ENCODE results near the gene TSPAN13. TPM values are rescaled to one million over a fixed set of nuclear protein-coding genes. Genes with fewer than 3 reads are reported as not detected.

TSPAN13 gene
- total RNA-seq = 4.4 TPM

- H3K27ac ChIP-seq = no peak within 1 kb of the TSS
- peak in 1 of 2 donors; percentile 70 for DNase-seq (ENCODE audit: low spot score in 2 of 2)
Observed at GRCh38 chr7:16753102-16753931, at the start of gene TSPAN13. TSS of gene TSPAN13 (plus strand) at chr7:16753755. CDS start at chr7:16753968, 213 bp downstream.

GRCh38 chr7:16708511-16708910, 45.0 kb upstream of the TSPAN13 start:
- no peaks in the 10 kb centered on the region for H3K27me3 ChIP-seq
- intact Hi-C loops (cut with DNase I) = no loop called here
- H3K36me3 ChIP-seq = peaks cover 0 to 10% of the 10 kb centered on the region in 2 donors
- DNase-seq (ENCODE audit: low spot score in 2 of 2) = no peak
- no peaks in the 10 kb centered on the region for H3K9me3 ChIP-seq
- no peak for TF ChIP-seq CTCF (IDR thresholded peaks at IDR 0.05)
- H3K4me1 ChIP-seq = peaks cover 0 to 4% of the 10 kb centered on the region in 2 donors
- no peak overlapping the region for H3K4me3 ChIP-seq
- H3K27ac ChIP-seq = peak overlapping the region in 1 of 2 donors; percentile 31

More at GRCh38 chr7:16753102-16753931, at the start of gene TSPAN13:
- Histone ChIP-seq H3K4me1 (no peaks in the 10 kb centered on the region), H3K4me3 (peak within 1 kb of the TSS; percentile 60 to 76), H3K36me3 (no peaks in the 10 kb centered on the region), H3K9me3 (no peaks in the 10 kb centered on the region), H3K27me3 (no peaks in the 10 kb centered on the region)
- intact Hi-C loops (cut with DNase I) = no loop called here
- no peak for TF ChIP-seq CTCF (IDR thresholded peaks at IDR 0.05)

- Histone ChIP-seq H3K4me1 (peaks cover 0 to 4% of the 10 kb centered on the region in 2 donors), H3K4me3 (no peak overlapping the region), H3K27me3 (no peaks in the 10 kb centered on the region), H3K27ac (peak overlapping the region in 1 of 2 donors; percentile 31), H3K9me3 (no peaks in the 10 kb centered on the region), H3K36me3 (peaks cover 0 to 10% of the 10 kb centered on the region in 2 donors)
- DNase-seq (ENCODE audit: low spot score in 2 of 2) = no peak
- intact Hi-C loops (cut with DNase I) = no loop called here
- no peak for TF ChIP-seq CTCF (IDR thresholded peaks at IDR 0.05)
Observed at GRCh38 chr7:16708980-16709379, 44.6 kb upstream of the TSPAN13 start.

GRCh38 chr7:16710651-16711050, 42.9 kb upstream of the TSPAN13 start:
- Histone ChIP-seq H3K4me1 (peaks cover 0 to 4% of the 10 kb centered on the region in 2 donors), H3K36me3 (peaks cover 0 to 7% of the 10 kb centered on the region in 2 donors), H3K4me3 (no peak overlapping the region), H3K27ac (no peak overlapping the region), H3K9me3 (no peaks in the 10 kb centered on the region), H3K27me3 (no peaks in the 10 kb centered on the region)
- DNase-seq (ENCODE audit: low spot score in 2 of 2) = no peak
- intact Hi-C loops (cut with DNase I) = no loop called here
- no peak for TF ChIP-seq CTCF (IDR thresholded peaks at IDR 0.05)

GRCh38 chr7:16711730-16712129, 41.8 kb upstream of the TSPAN13 start:
- Histone ChIP-seq H3K4me1 (peaks cover 0 to 4% of the 10 kb centered on the region in 2 donors), H3K4me3 (no peak overlapping the region), H3K36me3 (peaks cover 0 to under 1% of the 10 kb centered on the region in 2 donors), H3K9me3 (no peaks in the 10 kb centered on the region), H3K27ac (no peak overlapping the region), H3K27me3 (no peaks in the 10 kb centered on the region)
- no peak for TF ChIP-seq CTCF (IDR thresholded peaks at IDR 0.05)
- intact Hi-C loops (cut with DNase I) = no loop called here
- DNase-seq (ENCODE audit: low spot score in 2 of 2) = no peak

Measured in ascending aorta (tissue), 2 donors.